Endothelial cell of umbilical vein (primary cell): ENCODE results near the gene HOXB6. TPM values are rescaled to one million over a fixed set of nuclear protein-coding genes. Genes with fewer than 3 reads are reported as not detected.

Source experiments
- BruUV-seq: library from RNA; stranded (reverse); fragments of 400-500 nt; replicated peaks from 2 replicates; lab custom pipeline; 2021; lab: Mats Ljungman, UMichigan
- CTCF ChIA-PET: fragments of 300-600, 350-600 bp; sonication (Branson Sonifier 250); formaldehyde crosslinking; loops from one replicate; lab custom pipeline; 2021; ENCODE audit warnings: antibody characterized with exemption, inconsistent platforms; lab: Charles Lee
- POLR2A ChIA-PET: fragments of 300-600, 350-600 bp; sonication (Branson Sonifier 250); formaldehyde crosslinking; loops from one replicate; lab custom pipeline; 2021; ENCODE audit warnings: antibody characterized with exemption, inconsistent platforms; lab: Charles Lee
- DNase-seq: peaks from one replicate; pipeline ENCODE4 v3.0.0-alpha.2; 2011; ENCODE audit warnings: low read depth, low spot score
- FAIRE-seq: peaks from 2 replicates; lab custom pipeline; 2011; peaks lifted over from hg19 to GRCh38; lab: Jason Lieb, UNC
- H2AFZ ChIP-seq: 2 replicates; pipeline ENCODE4 v1.6.0; 2012; ENCODE audit warnings: low read depth, low read length, control low read depth, inconsistent platforms
- H3K27ac ChIP-seq: 2 replicates; pipeline ENCODE4 v1.5.1; 2011; ENCODE audit warnings: low read depth, mild to moderate bottlenecking, control low read depth, low read length, moderate library complexity; ENCODE audit not compliant: insufficient read depth
- H3K27me3 ChIP-seq, 2 experiments: 2 replicates each; pipeline versions ENCODE4 v1.6.0 to v1.6.1; 2011; ENCODE audit warnings: low read length in 2 of 2, mixed read lengths in 1 of 2; ENCODE audit not compliant: control insufficient read depth in 2 of 2, insufficient read depth in 2 of 2
- H3K36me3 ChIP-seq, 2 experiments: 2 replicates in 1 of 2; 3 replicates in 1 of 2; pipeline ENCODE4 v1.5.1; 2011; ENCODE audit warnings: low read length in 2 of 2, mild to moderate bottlenecking in 1 of 2, moderate library complexity in 1 of 2; ENCODE audit not compliant: control insufficient read depth in 2 of 2, insufficient read depth in 2 of 2; ENCODE audit errors: extremely low read depth in 1 of 2
- H3K4me1 ChIP-seq: 3 replicates; pipeline ENCODE4 v1.5.1; 2011; ENCODE audit warnings: mild to moderate bottlenecking, low read length; ENCODE audit not compliant: control insufficient read depth, insufficient read depth; ENCODE audit errors: extremely low read depth
- H3K4me2 ChIP-seq: 2 replicates; pipeline ENCODE4 v1.6.1; 2011; ENCODE audit warnings: low read length, control low read depth, mixed read lengths; ENCODE audit not compliant: insufficient read depth
- H3K4me3 ChIP-seq, 3 experiments: fragments of 200-600 bp in 1 of 3; sonication (generic), shearing (Covaris generic) in 1 of 3; replicated peaks in 1 of 3; 2 replicates each; pipeline ENCODE4 v1.5.1; 2011 to 2016; ENCODE audit warnings: control low read depth in 3 of 3, low read length in 3 of 3, mild to moderate bottlenecking in 2 of 3, inconsistent platforms in 1 of 3, low read depth in 1 of 3, moderate library complexity in 1 of 3; ENCODE audit not compliant: insufficient read depth in 1 of 3
- H3K79me2 ChIP-seq: 2 replicates; pipeline ENCODE4 v1.6.0; 2012; ENCODE audit warnings: low read length, inconsistent platforms; ENCODE audit not compliant: control insufficient read depth, insufficient read depth
- H3K9ac ChIP-seq: replicated peaks from 2 replicates; pipeline ENCODE3; 2011; ENCODE audit warnings: low read length, control low read depth; ENCODE audit not compliant: insufficient read depth; ENCODE audit errors: extremely low read depth
- H3K9me1 ChIP-seq: replicated peaks from 3 replicates; pipeline ENCODE4 v1.6.0; 2011; ENCODE audit warnings: mild to moderate bottlenecking, low read length; ENCODE audit not compliant: control insufficient read depth, insufficient read depth; ENCODE audit errors: extremely low read depth
- H3K9me3 ChIP-seq: replicated peaks from 2 replicates; pipeline ENCODE4 v1.5.1; 2012; ENCODE audit warnings: low read length, inconsistent platforms; ENCODE audit not compliant: control insufficient read depth, insufficient read depth
- H4K20me1 ChIP-seq: replicated peaks from 2 replicates; pipeline ENCODE3; 2011; ENCODE audit warnings: mild to moderate bottlenecking, low read length; ENCODE audit not compliant: control insufficient read depth, insufficient read depth; ENCODE audit errors: extremely low read depth
- CTCF ChIP-seq, 2 donors: IDR thresholded peaks; 1 replicate in 1 of 2; 2 replicates in 1 of 2; pipeline ENCODE4 v1.5.1; 2011; ENCODE audit warnings: low read length in 2 of 2, mild to moderate bottlenecking in 2 of 2, moderate library complexity in 2 of 2, control low read depth in 1 of 2, inconsistent platforms in 1 of 2, low read depth in 1 of 2; ENCODE audit not compliant: insufficient read depth in 1 of 2; ENCODE audit errors: extremely low read depth in 1 of 2
- EZH2 ChIP-seq: IDR thresholded peaks from 2 replicates; pipeline ENCODE4 v1.6.1; 2012; ENCODE audit warnings: borderline replicate concordance, low read depth, mild to moderate bottlenecking, moderate library complexity, low read length, inconsistent platforms; ENCODE audit not compliant: severe bottlenecking
- FOS ChIP-seq: IDR thresholded peaks from 2 replicates; pipeline ENCODE4 v1.6.1; 2011; ENCODE audit warnings: mild to moderate bottlenecking, low read length, moderate library complexity, borderline replicate concordance; ENCODE audit not compliant: insufficient read depth
- GATA2 ChIP-seq: IDR thresholded peaks from 2 replicates; pipeline ENCODE4 v1.7.0; 2011; ENCODE audit warnings: low read depth, mild to moderate bottlenecking, moderate library complexity, mixed read lengths, low read length; ENCODE audit not compliant: insufficient read length, insufficient read depth
- JUN ChIP-seq: IDR thresholded peaks from 2 replicates; pipeline ENCODE4 v1.6.1; 2011; ENCODE audit warnings: borderline replicate concordance, low read depth; ENCODE audit not compliant: insufficient read length, insufficient read depth
- MAX ChIP-seq: IDR thresholded peaks from 2 replicates; pipeline ENCODE4 v1.6.1; 2011; ENCODE audit not compliant: insufficient read depth, insufficient read length
- MYC ChIP-seq: IDR thresholded peaks from one replicate; pipeline ENCODE4 v1.6.1; 2011; ENCODE audit warnings: mild to moderate bottlenecking, low read depth, low read length
- POLR2A ChIP-seq: IDR thresholded peaks from 2 replicates; pipeline ENCODE4 v1.6.1; 2012; ENCODE audit warnings: low read depth, mild to moderate bottlenecking, control low read depth, low read length
- POLR2AphosphoS5 ChIP-seq: IDR thresholded peaks from 2 replicates; pipeline ENCODE4 v1.6.1; 2012; ENCODE audit warnings: low read depth, mild to moderate bottlenecking, control low read depth, low read length, moderate library complexity; ENCODE audit not compliant: insufficient read depth
- dilution Hi-C: fragments of 300-500 bp; cut with MboI; formaldehyde crosslinking; loops from one replicate; pipeline ENCODE4 v1.15.0; 2019; ENCODE audit warnings: low sequenced_read_pairs; ENCODE audit not compliant: extremely low pct_ligation_motif_present
- intact Hi-C: fragments of 100-400 bp; cut with micrococcal nuclease; formaldehyde crosslinking; loops from one replicate; pipeline ENCODE4 v1.10.0; 2022
- polyA plus RNA-seq, 4 experiments: library from polyadenylated mRNA; depleted of rRNA in 3 of 4; stranded (reverse) in 3 of 4; unstranded in 1 of 4; fragments of >200 nt; gene quantifications; 2 replicates each; pipeline versions ENCODE4 v1.2.1 to v1.2.3, GENCODE V29; 2011 to 2012; ENCODE audit warnings: missing spikeins in 1 of 4
- total RNA-seq: library from RNA; stranded (reverse); gene quantifications from 2 replicates; pipeline ENCODE4 v1.2.3, GENCODE V29; 2021

HOXB6 gene
- total and polyA plus RNA-seq, 2 donors (not counting 3 experiments of a cell fraction or from before 2014, with no cell fraction given), result 8.8 to 24.0 TPM

GRCh38 chr17:48605991-48606891 is 1.5 kb upstream of the HOXB6 start:
- Histone ChIP-seq H3K27ac (no peak overlapping the region), H2AFZ (peak overlapping the region; percentile 77), H3K79me2 (peaks cover 47% of the 10 kb centered on the region), H3K4me2 (peak overlapping the region; percentile 95), H3K36me3 (no peaks in the 10 kb centered on the region), H3K9me1 (no peaks in the 10 kb centered on the region), H3K4me1 (peaks cover 29% of the 10 kb centered on the region), H4K20me1 (no peaks in the 10 kb centered on the region), H3K9me3 (no peaks in the 10 kb centered on the region), H3K27me3 (no peaks in the 10 kb centered on the region), H3K9ac (no peak overlapping the region), H3K4me3 (no peak overlapping the region)
- no TSS peak for BruUV-seq
- no peak for DNase-seq
- peak; percentile 58 for FAIRE-seq
- dilution Hi-C loops, result no loop called here
- ChIA-PET POLR2A (no interaction called here), CTCF (interaction anchor here (1.3 to 1.7 kb wide), 2 partner anchors 12 to 345 kb away, joined by 3 to 4 read pairs; no protein-coding TSS in a partner anchor)
- intact Hi-C loops, result no loop called here
- TF ChIP-seq MYC, result no peak
- TF ChIP-seq GATA2, result no peak
- TF ChIP-seq FOS, result no peak
- no peak for TF ChIP-seq POLR2A

DNA sequence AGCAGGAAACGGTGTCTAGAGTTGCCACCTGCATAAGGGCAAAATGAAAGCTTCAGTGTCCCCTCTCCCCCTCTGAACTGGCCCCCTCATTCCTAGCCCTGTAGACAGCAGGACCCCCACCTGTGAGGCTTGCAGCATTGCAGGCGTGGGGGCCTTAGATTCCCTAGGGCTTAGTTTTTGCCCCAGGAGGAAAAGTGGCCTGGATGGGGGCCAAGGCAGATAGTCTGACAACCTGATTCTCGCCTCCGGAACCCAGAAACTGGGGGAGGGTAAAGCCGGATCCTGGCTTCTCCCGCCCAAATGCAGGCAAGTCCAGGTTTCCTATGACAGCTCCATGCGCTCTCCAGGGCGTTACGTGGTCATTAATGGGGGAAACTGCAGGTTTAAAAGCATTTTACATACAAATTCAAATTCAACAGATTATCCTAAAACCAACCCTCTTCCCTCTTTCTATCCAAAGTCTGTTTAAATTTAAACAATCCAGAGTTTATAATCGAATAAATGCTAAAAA is 678 bp upstream of the HOXB6 start:
- Histone ChIP-seq H4K20me1 (no peaks in the 10 kb centered on the region), H3K4me2 (peak overlapping the region; percentile 95), H2AFZ (peak overlapping the region; percentile 77), H3K9me1 (no peaks in the 10 kb centered on the region), H3K79me2 (peaks cover 55% of the 10 kb centered on the region), H3K4me3 (peak overlapping the region in 2 of 3 experiments; percentile 47 to 97), H3K27ac (peak overlapping the region; percentile 54), H3K27me3 (no peaks in the 10 kb centered on the region), H3K9me3 (no peaks in the 10 kb centered on the region), H3K4me1 (peaks cover 30% of the 10 kb centered on the region), H3K9ac (peak overlapping the region; percentile 87), H3K36me3 (no peaks in the 10 kb centered on the region)
- no TSS peak for BruUV-seq
- POLR2A ChIA-PET, result interaction anchor here (0.6 to 1.0 kb wide), 2 partner anchors 9 to 236 kb away, joined by 4 to 7 read pairs; partner anchors contain the start of gene HOXB8
- dilution Hi-C loops (no loop called here), intact Hi-C loops (no loop called here)
- TF ChIP-seq POLR2AphosphoS5, result no peak
- TF ChIP-seq MAX, result no peak
- TF ChIP-seq POLR2A, result no peak
- TF ChIP-seq FOS, result no peak
- TF ChIP-seq EZH2, result no peak
- no peak for TF ChIP-seq GATA2
- no peak for TF ChIP-seq JUN
- TF ChIP-seq CTCF (IDR thresholded peaks at IDR 0.05; ENCODE audit: extremely low read depth in 1 of 2, insufficient read depth in 1 of 2, low read depth in 1 of 2, low read length in 2 of 2), result no peak
- TF ChIP-seq MYC, result no peak
- DNase-seq, result no peak
- CTCF ChIA-PET, result interaction anchor here (1.3 to 2.0 kb wide), 2 partner anchors 344 to 580 kb away, joined by 3 to 4 read pairs; no protein-coding TSS in a partner anchor
- FAIRE-seq, result peak; percentile 65
